ENCODE results near the gene RAPGEF2.
"Not testable (repeated sequence)": the region's sequence is repeated elsewhere in the genome, so short reads cannot be mapped to it uniquely, and the experiment has no call there.

Gene RAPGEF2

DNA sequence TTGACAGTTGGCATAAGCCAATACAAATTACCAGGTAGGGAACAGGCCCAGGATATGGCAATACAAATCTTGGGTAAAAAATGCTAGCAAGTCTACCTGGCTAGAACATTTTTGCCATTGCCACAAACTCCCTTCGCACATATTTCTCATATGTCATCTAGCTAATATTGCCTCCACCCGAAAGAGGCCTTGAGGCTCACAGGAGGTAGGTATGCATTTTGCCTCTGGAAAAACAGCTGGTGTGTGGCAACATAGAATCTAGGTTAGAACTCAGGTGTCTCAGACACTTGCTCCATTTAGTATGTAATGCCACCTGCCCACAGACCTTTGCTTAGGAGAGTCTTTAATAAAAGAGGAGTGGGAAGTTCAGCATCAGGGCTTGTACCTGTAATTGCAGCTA lies 16.3 kb upstream of the RAPGEF2 start:
- TF ChIP-seq, protein P1, sequence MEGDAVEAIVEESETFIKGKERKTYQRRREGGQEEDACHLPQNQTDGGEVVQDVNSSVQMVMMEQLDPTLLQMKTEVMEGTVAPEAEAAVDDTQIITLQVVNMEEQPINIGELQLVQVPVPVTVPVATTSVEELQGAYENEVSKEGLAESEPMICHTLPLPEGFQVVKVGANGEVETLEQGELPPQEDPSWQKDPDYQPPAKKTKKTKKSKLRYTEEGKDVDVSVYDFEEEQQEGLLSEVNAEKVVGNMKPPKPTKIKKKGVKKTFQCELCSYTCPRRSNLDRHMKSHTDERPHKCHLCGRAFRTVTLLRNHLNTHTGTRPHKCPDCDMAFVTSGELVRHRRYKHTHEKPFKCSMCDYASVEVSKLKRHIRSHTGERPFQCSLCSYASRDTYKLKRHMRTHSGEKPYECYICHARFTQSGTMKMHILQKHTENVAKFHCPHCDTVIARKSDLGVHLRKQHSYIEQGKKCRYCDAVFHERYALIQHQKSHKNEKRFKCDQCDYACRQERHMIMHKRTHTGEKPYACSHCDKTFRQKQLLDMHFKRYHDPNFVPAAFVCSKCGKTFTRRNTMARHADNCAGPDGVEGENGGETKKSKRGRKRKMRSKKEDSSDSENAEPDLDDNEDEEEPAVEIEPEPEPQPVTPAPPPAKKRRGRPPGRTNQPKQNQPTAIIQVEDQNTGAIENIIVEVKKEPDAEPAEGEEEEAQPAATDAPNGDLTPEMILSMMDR (conservative IDR thresholded peaks at IDR 0.05): no peak
- no peak for TF ChIP-seq ZFX (IDR thresholded peaks at IDR 0.05)
- H3K27ac ChIP-seq: no peak overlapping the region

DNA sequence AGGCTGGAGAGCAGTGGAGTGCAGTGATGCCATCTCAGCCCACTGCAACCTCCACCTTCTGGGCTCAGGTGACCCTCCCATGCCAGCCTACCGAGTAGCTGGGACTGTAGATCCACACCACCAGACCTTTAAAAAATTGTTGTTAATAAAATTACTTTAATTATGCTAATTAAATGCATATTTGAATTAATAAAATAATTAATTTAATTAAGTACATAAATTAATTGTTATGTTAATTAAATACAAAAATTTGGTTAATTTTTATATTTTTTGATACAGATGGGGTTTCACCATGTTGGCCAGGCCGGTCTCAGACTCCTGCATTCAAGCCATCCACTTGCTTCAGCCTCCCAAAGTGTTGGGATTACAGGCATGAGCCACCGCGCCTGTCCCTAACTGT lies 12.6 kb upstream of the RAPGEF2 start:
- TF ChIP-seq ZFX (IDR thresholded peaks at IDR 0.05): no peak
- TF ChIP-seq, protein P1 (conservative IDR thresholded peaks at IDR 0.05): no peak
- no peak overlapping the region for H3K27ac ChIP-seq

DNA sequence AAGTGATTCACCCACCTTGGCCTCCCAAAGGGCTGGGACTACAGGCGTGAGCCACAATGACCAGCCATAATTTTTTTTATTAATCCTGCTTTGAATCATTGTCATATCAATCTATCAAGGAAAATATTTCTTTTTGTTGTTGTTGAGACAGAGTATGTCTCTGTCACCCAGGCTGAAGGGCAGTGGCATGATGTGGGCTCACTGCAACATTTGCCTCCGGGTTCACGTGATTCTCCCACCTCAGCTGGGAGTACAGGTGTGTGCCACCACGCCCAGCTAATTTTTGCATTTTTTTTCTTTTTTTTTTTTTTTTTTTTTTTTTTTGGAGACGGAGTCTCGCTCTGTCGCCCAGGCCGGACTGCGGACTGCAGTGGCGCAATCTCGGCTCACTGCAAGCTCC lies 8.7 kb upstream of the RAPGEF2 start:
- H3K27ac ChIP-seq: not testable (repeated sequence)

DNA sequence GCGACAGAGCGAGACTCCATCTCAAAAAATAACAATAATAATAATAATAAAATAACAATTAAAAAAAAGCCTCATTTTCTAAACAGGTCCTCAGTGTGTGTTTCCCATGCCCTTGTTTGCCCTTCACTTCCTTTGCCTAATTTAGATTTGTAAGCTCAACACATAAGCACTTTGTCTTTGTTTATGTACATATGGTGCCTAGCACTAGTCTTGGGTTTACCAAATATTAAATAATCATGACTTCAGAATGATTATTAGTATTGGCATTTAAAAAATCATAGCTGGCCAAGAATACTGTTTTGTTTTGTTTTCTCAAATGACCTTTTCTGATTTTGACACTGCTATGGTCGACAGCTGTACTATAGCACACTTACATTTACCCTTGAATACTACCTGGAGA lies 6.4 kb upstream of the RAPGEF2 start:
- TF ChIP-seq ZFX (IDR thresholded peaks at IDR 0.05): no peak
- TF ChIP-seq, protein P1 (conservative IDR thresholded peaks at IDR 0.05): no peak

DNA sequence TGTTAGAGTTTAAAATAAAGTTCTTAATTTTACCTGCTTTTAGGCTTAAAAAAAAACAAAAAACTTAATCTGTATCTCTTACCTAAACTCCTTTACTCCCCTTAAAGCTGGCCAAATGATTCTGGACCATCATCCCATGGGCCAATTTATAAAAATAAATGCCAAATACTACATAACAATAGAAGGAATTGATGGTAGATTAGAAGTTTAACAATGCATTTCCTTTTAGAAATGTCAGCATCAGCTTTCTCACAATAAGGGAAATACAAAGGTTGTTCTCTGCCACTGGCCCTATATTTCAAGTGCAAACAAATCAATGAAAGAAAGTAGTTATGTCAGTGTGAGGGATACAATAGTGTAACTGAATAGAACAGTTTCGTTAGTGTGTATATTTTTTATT lies 5.7 kb upstream of the RAPGEF2 start:
- H3K27ac ChIP-seq: no peak overlapping the region
- TF ChIP-seq, protein P1 (conservative IDR thresholded peaks at IDR 0.05): no peak
- no peak for TF ChIP-seq ZFX (IDR thresholded peaks at IDR 0.05)

More for the DNA sequence above, 6.4 kb upstream of the RAPGEF2 start:
- no peak overlapping the region for H3K27ac ChIP-seq

DNA sequence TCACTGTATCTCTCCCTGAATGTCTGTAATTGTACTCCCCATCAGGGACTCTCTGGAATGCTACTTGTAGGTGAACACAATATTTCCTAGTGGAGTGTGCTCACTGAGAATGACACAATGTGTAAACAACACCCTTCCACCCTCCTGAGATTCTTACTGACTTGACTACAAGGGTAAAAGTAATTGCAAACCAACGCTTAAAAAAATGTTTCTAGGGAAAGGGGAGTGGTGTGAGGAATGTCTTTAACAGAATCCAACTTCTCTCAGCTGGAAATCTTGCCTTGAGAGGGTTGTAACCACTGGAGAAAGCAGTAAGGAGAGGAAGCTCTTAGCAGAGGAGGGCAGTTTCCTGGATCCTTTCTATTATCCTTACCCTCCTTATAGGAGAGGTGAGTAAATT lies 5.1 kb upstream of the RAPGEF2 start:
- H3K27ac ChIP-seq: no peak overlapping the region
- TF ChIP-seq ZFX (IDR thresholded peaks at IDR 0.05): no peak
- TF ChIP-seq, protein P1 (conservative IDR thresholded peaks at IDR 0.05): no peak

DNA sequence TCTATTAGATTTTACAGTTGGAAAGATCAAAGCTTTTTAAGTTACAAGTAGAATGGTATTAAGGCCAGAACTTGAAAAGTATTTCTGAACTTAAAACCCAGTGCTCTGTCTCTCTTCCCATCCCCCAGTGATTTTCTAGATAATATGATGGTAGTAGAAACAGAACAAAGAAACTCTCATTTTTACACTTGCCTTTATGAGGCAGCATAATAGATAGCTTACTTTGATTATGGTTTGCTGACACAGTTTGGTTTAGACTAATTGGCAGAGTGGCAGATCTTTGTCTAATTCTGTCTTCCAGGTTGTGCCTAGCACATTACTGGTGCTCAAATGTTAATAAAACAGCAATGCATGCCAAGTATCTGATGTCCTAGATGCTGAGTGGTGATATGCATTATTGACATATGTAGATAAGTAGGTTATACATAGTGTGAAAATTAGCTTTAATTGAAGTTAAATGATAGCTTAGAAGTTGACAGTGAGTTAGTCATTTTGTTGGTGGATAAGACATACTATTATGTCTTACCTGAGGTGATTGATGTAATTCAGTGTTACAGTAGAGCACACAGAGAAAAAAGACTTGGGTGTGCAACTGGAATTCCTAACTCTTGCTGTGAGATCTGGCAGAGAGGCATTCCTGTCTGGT lies 4.3 kb upstream of the RAPGEF2 start:
- no peak overlapping the region for H3K27ac ChIP-seq
- TF ChIP-seq, protein P1 (conservative IDR thresholded peaks at IDR 0.05): no peak
- no peak for TF ChIP-seq ZFX (IDR thresholded peaks at IDR 0.05)

DNA sequence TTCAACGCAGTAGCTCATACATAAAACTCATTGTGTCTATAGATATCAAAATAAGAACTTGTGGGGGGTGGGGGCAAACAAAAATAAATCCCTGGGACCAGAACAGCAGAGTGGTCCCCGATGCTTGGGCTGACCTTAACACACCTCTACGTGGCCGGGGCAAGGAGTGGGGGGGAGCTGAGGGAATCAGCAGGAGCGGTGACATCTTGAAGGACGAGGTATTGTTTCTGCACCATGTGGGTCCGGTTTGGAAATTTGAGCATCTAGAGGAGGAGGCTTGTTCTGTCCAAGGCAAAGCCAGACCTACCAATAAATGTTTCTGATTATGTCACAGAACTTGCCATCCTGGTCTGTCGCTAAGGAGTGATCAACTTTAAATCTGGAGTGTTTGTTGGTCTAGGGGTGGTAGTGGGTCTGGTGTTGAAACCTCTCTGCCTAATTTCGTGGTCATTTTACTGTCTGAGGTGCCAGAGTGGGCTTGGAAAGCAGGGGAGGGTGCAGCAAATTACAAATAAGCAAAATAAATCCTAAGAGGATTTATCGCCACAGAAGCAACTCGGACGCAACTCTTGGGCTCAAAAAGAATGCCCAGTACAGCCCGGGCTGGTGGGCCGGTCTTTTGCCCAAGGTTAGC lies 774 bp upstream of the RAPGEF2 start:
- TF ChIP-seq, protein P1 (conservative IDR thresholded peaks at IDR 0.05): no peak
- no peak for TF ChIP-seq ZFX (IDR thresholded peaks at IDR 0.05)
- H3K27ac ChIP-seq: peak overlapping the region; percentile 74; the same call in 1 of the 2 replicates
